Panc1 (cell line): Measurements from ENCODE around the gene SNX6. TPM values are rescaled to one million over a fixed set of nuclear protein-coding genes. Genes with fewer than 3 reads are reported as not detected.

Experiments
- ATAC-seq: fragments of 200-7000 bp; cut with Tn5 transposase; 2 replicates; pipeline ENCODE4 v1.9.1; 2020; ENCODE audit warnings: mild to moderate bottlenecking, moderate library complexity
- BruUV-seq: library from RNA; stranded (reverse); fragments of 400-500 nt; replicated peaks from 2 replicates; lab custom pipeline; 2021; lab: Mats Ljungman, UMichigan
- CTCF ChIA-PET: fragments of 300-600 bp; sonication (Branson Sonifier 250); formaldehyde crosslinking; loops from one replicate; lab custom pipeline; 2022; ENCODE audit warnings: antibody characterized with exemption; lab: Charles Lee
- POLR2A ChIA-PET: fragments of 300-600 bp; sonication (Branson Sonifier 250); formaldehyde crosslinking; loops from one replicate; lab custom pipeline; 2022; ENCODE audit warnings: antibody characterized with exemption; lab: Charles Lee
- DNase-seq: peaks from one replicate; pipeline ENCODE4 v3.0.0-alpha.2; 2010; ENCODE audit warnings: low read depth, low spot score
- H3K27ac ChIP-seq: 2 replicates; pipeline ENCODE4 v1.5.1; 2011; ENCODE audit warnings: mild to moderate bottlenecking, low read length, inconsistent platforms
- H3K27me3 ChIP-seq: fragments of 200-500 bp; sonication (Bioruptor generic); 2 replicates; pipeline ENCODE4 v1.6.0; 2014; ENCODE audit warnings: low read length, inconsistent platforms; ENCODE audit not compliant: control insufficient read depth, insufficient read depth
- H3K36me3 ChIP-seq: fragments of 200-500 bp; sonication (Bioruptor generic); 2 replicates; pipeline ENCODE4 v1.5.1; 2014; ENCODE audit warnings: inconsistent platforms, mild to moderate bottlenecking, low read length, moderate library complexity; ENCODE audit not compliant: control insufficient read depth, insufficient read depth
- H3K4me1 ChIP-seq: 2 replicates; pipeline ENCODE4 v1.5.1; 2011; ENCODE audit warnings: inconsistent platforms, mild to moderate bottlenecking, low read length, moderate library complexity; ENCODE audit not compliant: control insufficient read depth, insufficient read depth
- H3K4me3 ChIP-seq, 2 experiments: 2 replicates each; pipeline ENCODE4 v1.5.1; 2011 to 2012; ENCODE audit warnings: low read depth in 2 of 2, low read length in 2 of 2, mild to moderate bottlenecking in 2 of 2, inconsistent platforms in 1 of 2, moderate library complexity in 1 of 2
- H3K9me3 ChIP-seq: fragments of 200-500 bp; sonication (Bioruptor generic); 2 replicates; pipeline ENCODE4 v1.5.1; 2014; ENCODE audit warnings: low read depth, mild to moderate bottlenecking, inconsistent platforms, low read length, moderate library complexity; ENCODE audit not compliant: control insufficient read depth, insufficient read depth
- CTCF ChIP-seq: fragments of 450-650 bp; IDR thresholded peaks from 2 replicates; pipeline ENCODE4 v1.5.1; 2017; ENCODE audit warnings: mild to moderate bottlenecking
- POLR2AphosphoS5 ChIP-seq: IDR thresholded peaks from 2 replicates; pipeline ENCODE4 v1.6.1; 2012; ENCODE audit warnings: mild to moderate bottlenecking, low read depth, low read length, moderate library complexity
- REST ChIP-seq, 2 experiments: IDR thresholded peaks; 2 replicates each; pipeline ENCODE4 v1.6.1; 2011 to 2012; ENCODE audit warnings: low read depth in 2 of 2, control low read depth in 1 of 2, low read length in 1 of 2, mild to moderate bottlenecking in 1 of 2, moderate library complexity in 1 of 2; ENCODE audit not compliant: insufficient read depth in 1 of 2
- SIN3A ChIP-seq: IDR thresholded peaks from 2 replicates; pipeline ENCODE4 v1.6.1; 2012; ENCODE audit warnings: low read depth, mild to moderate bottlenecking, low read length, moderate library complexity, borderline replicate concordance; ENCODE audit not compliant: insufficient read depth
- TCF7L2 ChIP-seq: IDR thresholded peaks from 2 replicates; pipeline ENCODE4 v1.6.1; 2011; ENCODE audit warnings: mild to moderate bottlenecking, low read depth, low read length, inconsistent platforms
- in situ Hi-C: cut with HindIII; loops from 2 replicates; pipeline ENCODE4 v1.10.0; 2016; ENCODE audit warnings: low sequenced_read_pairs, low pct_unique_long_range_greater_than_20kb
- intact Hi-C: fragments of 100-400 bp; cut with micrococcal nuclease; formaldehyde crosslinking; loops from one replicate; pipeline ENCODE4 v1.10.0; 2022; ENCODE audit not compliant: unreplicated experiment
- total RNA-seq: library from RNA; stranded (reverse); gene quantifications from one replicate; pipeline ENCODE4 v1.2.1, GENCODE V29; 2021; ENCODE audit not compliant: unreplicated experiment

The SNX6 gene
- total RNA-seq, 1 experiment from 2014 or later, result 50.9 TPM

GRCh38 chr14:34633742-34634141 lies 3.8 kb upstream of the SNX6 start:
- in situ Hi-C loops, result no loop called here
- Histone ChIP-seq H3K4me1 (no peaks in the 10 kb centered on the region), H3K9me3 (no peaks in the 10 kb centered on the region), H3K4me3 (no peak overlapping the region), H3K27me3 (no peaks in the 10 kb centered on the region), H3K36me3 (no peaks in the 10 kb centered on the region; the same call in 1 of the 2 replicates), H3K27ac (no peak overlapping the region)
- CTCF ChIA-PET, result no interaction called here
- ATAC-seq, result no peak
- POLR2A ChIA-PET, result interaction anchor here (0.6 to 0.7 kb wide), 2 partner anchors 23 to 725 kb away, joined by 3 to 7 read pairs; no protein-coding TSS in a partner anchor
- intact Hi-C loops, result no loop called here
- BruUV-seq, result no TSS peak
- TF ChIP-seq SIN3A (no peak), TCF7L2 (no peak), CTCF (no peak), POLR2AphosphoS5 (no peak)
- DNase-seq, result no peak

- in situ Hi-C loops, result no loop called here
- no peaks in the 10 kb centered on the region for H3K27me3 ChIP-seq
- ChIA-PET POLR2A (no interaction called here), CTCF (no interaction called here)
- H3K4me3 ChIP-seq, result no peak overlapping the region
- no peaks in the 10 kb centered on the region for H3K4me1 ChIP-seq
- BruUV-seq, result no TSS peak
- no peaks in the 10 kb centered on the region for H3K9me3 ChIP-seq
- intact Hi-C loops, result no loop called here
- no peak for DNase-seq
- no peaks in the 10 kb centered on the region; the same call in 1 of the 2 replicates for H3K36me3 ChIP-seq
- no peak for TF ChIP-seq SIN3A
- ATAC-seq, result no peak
- H3K27ac ChIP-seq, result no peak overlapping the region
Measured at GRCh38 chr14:34632411-34632978, 2.5 kb upstream of the SNX6 start.

- Histone ChIP-seq H3K36me3 (peaks cover 4% of the 10 kb centered on the region), H3K4me1 (no peaks in the 10 kb centered on the region), H3K27me3 (no peaks in the 10 kb centered on the region), H3K9me3 (no peaks in the 10 kb centered on the region), H3K4me3 (peak overlapping the region; percentile 75 to 79), H3K27ac (peak overlapping the region; percentile 82)
- intact Hi-C loops, result no loop called here
- in situ Hi-C loops, result no loop called here
- ChIA-PET CTCF (interaction anchor here (0.6 kb wide), 1 partner anchor 28 kb away, joined by 3 read pairs; no protein-coding TSS in a partner anchor), POLR2A (no interaction called here)
- no TSS peak for BruUV-seq
- no peak for DNase-seq
- TF ChIP-seq REST (IDR thresholded peaks at IDR 0.05; ENCODE audit: insufficient read depth in 1 of 2, low read depth in 2 of 2, low read length in 1 of 2) (no peak), SIN3A (no peak), CTCF (no peak), TCF7L2 (no peak), POLR2AphosphoS5 (no peak)
- ATAC-seq, result peak; percentile 33
Measured at GRCh38 chr14:34629344-34629656, 648 bp downstream of the SNX6 start.
